A549 (cell line): Measurements from ENCODE around the gene NDUFB11.

Source experiments
- CTCF ChIP-seq: fragments of >200 bp; sonication (Bioruptor Twin); formaldehyde crosslinking; IDR thresholded peaks from 3 replicates; pipeline ENCODE4 v1.5.1; 2016
- FOXS1 ChIP-seq: fragments of 250-450 bp; sonication (Bioruptor Pico); IDR thresholded peaks from 2 replicates; pipeline ENCODE4 v1.5.0; 2020; ENCODE audit warnings: mild to moderate bottlenecking, moderate library complexity
- KDM1A ChIP-seq: fragments of 200-600 bp; sonication (generic); IDR thresholded peaks from 2 replicates; pipeline ENCODE4 v1.6.1; 2016; ENCODE audit warnings: low read depth, mild to moderate bottlenecking
- NR3C1 ChIP-seq: fragments of >200 bp; sonication (Bioruptor Twin); formaldehyde crosslinking; IDR thresholded peaks from 3 replicates; pipeline ENCODE4 v1.6.1; 2017
- POLR2A ChIP-seq: IDR thresholded peaks from 2 replicates; pipeline ENCODE4 v1.6.1; 2012; ENCODE audit warnings: mild to moderate bottlenecking, low read length
- SMC3 ChIP-seq: fragments of >200 bp; sonication (Bioruptor Twin); formaldehyde crosslinking; IDR thresholded peaks from 3 replicates; pipeline ENCODE4 v1.6.1; 2018; ENCODE audit warnings: inconsistent platforms

- no peak for TF ChIP-seq SMC3
- TF ChIP-seq POLR2A = no peak
- no peak for TF ChIP-seq FOXS1
- TF ChIP-seq NR3C1 = no peak
- TF ChIP-seq KDM1A = no peak
- no peak for TF ChIP-seq CTCF
These were observed 31.1 kb upstream of the NDUFB11 start for GRCh38 chrX:47175588-47175980.
